Fibroblast of peridontal ligament (primary cell): ENCODE measurements around the gene ALLC.
A peak's percentile ranks its signal among the peaks of the same experiment; 100 is the strongest.
"Not testable (repeated sequence)": the region's sequence is repeated elsewhere in the genome, so short reads cannot be mapped to it uniquely, and the experiment has no call there.

Source experiments
- DNase-seq: peaks from one replicate; pipeline ENCODE4 v3.0.0-alpha.2; 2010; ENCODE audit errors: extremely low read depth

Gene ALLC

DNA sequence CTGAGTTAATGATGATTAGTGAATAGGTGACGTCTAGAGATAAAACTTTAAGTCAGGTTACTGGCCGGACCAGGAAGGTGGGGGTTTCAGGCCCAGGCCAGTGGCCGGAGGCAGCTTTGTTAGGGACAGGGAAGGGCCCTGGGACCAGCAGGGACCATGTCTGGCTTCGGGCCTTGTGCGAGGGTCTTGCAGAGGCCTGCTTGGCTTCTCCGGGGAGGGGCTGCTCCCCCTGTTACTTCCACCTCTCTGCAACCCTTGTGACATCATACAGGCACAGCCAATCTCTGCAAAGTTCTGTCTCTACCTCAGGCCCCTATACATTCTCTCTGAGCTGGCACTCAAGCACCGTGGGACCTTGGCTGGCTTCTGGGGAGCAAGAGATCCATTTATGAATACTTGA lies at the start of gene ALLC:
Gene ALLC, plus strand, starts transcription at position 320 of the 400 bp plus-strand sequence. CDS start 12,958 bp downstream, outside the sequence.
- DNase-seq: no peak

DNA sequence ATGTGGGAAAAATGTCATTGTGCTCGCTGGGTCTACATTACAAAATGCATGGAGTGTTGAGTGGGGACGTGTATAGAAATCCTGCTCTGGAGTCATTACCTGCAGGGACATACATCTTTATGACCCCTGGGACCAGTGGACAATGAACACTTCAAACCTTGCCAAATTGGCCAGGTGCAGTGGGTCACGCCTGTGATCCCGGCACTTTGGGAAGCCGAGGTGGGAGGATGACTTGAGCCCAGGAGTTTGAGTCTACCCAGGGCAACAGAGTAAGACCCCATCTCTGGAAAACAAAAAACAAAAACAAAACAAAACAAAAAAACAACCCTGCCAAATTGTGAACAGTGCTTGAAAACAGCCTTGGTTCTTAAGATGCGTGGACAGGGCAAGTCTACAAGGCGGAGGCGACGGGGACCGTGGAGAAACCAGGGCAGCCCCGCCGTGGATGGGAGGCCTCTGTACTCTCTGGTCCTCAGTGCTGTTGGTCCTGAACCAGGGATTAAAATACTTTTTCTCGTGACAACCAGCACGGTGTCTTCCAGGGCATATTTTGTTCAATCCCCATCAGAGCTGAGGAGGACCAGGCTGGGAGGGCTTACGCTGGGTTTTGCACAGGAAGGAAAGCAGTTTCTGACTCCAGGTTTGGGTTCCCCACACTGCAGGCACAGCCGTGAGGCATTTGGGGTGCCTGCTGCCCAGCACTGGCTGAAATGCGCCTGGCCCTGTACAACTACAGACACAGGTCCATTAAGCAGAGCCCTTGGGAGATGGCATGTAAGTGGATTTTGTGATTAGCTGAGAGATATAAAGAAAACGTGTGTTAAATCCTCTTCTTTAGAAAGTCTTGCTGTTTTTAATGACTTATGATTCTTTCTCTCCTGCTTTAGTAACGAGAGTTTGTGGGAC lies 49.4 kb upstream of the ALLC start:
- no peak for DNase-seq

DNA sequence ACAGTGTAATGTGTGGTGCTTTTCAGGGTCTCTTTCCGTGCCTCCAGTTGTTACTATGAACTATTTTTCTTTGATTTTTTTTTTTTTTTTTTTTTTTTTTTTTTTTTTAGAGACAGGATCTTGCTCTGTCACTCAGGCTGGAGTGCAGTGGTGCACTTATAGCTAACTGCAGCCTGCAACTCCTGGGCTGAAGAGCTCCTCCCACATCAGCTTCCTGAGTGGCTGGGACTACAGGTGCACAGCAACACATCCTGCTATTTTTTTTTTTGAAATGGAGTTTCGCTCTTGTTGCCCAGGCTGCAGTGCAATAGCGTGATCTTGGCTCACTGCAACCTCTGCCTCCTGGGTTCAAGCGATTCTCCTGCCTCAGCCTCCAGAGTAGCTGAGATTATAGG lies 48.7 kb upstream of the ALLC start:
- not testable (repeated sequence) for DNase-seq

DNA sequence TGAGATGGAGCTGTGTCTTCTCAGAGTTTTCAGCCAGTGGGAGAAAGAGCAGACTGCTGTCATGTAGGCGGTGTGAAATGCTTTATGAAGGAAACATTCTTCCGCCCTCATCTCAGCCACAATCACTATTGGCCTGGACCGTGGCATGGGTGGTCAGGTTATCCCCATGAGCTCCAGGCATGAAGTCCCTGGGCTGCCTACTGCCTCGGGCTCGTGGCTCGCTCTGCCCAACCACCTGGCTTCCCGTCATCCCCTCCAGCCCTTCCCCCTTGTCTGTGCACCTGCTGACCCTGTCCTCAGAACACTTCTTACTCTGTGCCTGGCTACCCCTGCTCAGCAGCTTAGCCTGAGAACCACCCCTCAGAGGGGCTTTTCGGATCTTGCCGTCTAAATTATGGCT lies 47.6 kb upstream of the ALLC start:
- no peak for DNase-seq

DNA sequence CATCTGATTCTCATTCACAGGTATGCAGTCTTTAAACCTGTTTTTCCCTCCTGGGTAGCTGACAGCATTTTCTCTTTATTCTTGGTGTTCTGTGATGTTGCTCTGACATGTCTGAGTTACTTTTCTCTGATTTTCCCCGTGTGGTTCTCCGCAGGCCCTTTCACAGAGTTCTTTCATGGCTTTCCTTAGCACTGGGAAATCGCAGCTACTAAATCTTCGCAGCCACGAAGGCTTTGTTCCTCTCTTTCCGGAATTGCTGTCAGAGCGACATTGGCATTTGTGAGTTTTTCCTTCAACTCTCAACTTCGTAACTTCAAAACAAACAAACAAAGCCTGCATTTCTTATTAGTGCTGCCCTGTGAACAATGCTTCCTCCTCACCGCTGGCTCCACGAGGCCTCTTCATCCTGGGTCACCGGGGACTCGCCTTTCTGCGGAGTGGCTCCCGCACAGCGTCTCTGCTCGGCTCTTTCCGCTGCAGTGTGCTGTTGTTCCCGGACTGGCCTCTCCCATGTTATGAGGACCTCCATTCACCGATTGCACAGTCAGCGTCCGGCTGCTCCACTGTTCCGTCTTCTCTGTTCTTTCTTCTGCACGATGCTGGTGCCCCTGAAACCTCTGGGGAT lies 47.0 kb upstream of the ALLC start:
- DNase-seq: no peak

DNA sequence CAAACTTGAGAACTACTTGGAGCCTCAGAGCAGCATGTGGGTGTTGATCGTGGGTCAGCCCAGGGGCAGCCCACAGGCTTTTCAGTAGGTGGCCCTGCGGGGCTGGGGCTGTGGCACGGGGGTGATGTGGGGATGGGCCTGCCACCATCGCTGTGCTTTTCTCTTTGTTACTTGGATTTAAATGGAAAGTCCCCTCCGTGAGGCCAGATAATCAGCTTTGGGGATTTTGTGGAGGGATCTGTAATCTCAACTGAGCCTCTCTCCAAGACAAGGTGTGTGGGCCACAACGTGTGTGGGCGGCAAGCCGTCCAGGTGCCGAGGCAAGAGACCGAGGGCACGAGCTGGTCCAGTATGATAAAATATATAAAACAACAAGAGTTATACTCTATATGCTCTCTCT lies 46.4 kb upstream of the ALLC start:
- DNase-seq: no peak

DNA sequence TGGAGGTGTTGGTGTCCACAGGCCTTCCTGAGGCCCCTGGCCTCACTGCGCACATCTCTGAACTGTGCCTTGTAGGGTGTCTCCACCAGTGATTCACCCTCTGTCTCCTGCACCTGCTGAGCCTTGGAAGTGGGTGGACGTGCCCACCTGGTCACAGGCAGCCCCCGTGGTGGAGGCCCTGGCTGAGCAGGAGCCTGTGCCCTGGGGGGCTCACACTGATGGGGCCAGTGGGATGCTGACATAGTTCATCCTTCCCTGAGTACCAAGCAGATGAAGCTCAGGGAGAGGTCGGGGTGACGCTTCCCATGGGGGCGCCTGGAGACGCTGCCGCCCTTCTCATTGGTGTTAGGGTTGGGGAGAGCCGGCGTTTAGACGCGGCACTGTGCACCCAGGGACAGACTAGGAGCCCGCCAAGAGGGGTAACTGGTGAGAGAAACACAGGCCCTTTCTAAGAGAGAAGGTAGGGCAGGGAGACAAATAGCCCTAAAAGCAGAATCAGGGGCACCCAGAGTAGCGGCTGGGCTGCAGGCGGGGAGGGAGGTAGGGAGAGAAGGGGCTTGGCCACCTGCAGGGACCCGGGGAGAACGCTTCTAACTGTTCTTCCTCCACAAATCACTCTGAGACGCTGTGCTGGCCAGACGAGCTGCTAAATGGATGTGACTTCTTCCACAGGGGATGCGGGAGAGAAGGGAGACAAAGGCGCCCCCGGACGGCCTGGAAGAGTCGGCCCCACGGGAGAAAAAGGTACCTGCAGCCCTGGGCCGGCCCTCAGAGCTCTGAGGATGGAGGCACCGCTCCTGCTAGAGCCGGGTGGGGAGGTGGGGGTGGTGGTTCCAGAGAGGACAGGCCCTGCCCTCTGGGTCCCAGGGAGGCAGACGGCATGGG lies 45.1 kb upstream of the ALLC start:
- no peak for DNase-seq

DNA sequence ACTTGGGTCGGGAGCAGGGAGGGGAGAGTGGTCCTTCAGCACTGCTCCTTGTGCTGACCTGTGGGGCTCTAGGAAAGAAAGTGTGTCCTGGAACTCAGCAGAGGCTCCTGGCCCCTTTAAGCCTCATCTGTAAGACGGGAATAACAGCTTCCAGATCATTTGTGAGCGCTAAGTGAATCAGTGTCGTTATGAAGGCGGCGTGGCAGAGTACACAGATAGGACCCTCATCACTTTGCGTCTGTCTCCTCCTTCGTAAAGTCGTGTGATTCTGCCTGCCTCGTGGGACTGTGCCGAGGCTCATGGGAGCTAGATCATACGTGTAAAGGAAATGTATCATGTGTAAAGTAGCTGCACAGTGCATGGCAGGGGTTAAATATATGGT lies 44.5 kb upstream of the ALLC start:
- no peak for DNase-seq

DNA sequence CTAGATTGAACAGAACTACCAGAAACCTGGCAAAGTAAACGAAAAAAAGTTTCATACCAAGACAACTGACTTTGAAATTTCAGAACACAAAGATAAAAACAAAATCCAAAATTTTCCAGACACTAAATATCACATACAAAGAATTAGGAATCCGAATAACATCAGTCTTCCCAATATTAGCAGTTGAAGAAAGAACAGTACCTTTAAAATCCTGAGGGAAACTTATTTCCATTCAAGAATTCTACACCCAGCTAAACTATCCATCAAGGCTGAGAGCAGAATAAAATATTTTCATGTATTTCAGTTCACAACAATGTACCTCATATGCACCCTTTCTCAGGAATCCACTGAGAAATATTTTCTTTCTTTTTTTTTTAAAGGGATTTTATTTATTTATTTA lies 43.3 kb upstream of the ALLC start:
- DNase-seq: not testable (repeated sequence)

DNA sequence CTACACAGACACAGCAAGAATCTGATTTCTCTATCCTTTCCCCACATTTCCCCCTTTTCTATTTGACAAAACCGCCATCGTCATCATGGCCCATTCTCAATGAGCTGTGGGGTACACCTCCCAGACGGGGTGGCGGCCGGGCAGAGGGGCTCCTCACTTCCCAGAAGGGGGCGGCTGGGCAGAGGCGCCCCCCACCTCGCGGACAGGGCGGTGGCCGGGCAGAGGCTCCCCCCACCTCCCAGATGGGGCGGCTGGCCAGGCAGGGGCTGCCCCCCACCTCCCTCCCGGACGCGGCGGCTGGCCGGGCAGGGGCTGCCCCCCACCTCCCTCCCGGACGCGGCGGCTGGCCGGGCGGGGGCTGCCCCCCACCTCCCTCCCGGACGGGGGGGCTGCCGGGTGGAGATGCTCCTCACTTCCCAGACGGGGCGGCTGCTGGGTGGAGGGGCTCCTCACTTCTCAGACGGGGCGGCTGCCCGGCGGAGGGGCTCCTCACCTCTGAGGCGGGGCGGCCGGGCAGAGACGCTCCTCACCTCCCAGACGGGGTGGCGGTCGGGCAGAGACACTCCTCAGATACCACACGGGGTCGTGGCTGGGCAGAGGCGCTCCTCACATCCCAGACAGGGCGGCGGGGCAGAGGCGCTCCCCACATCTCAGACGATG lies 42.3 kb upstream of the ALLC start:
- not testable (repeated sequence) for DNase-seq

DNA sequence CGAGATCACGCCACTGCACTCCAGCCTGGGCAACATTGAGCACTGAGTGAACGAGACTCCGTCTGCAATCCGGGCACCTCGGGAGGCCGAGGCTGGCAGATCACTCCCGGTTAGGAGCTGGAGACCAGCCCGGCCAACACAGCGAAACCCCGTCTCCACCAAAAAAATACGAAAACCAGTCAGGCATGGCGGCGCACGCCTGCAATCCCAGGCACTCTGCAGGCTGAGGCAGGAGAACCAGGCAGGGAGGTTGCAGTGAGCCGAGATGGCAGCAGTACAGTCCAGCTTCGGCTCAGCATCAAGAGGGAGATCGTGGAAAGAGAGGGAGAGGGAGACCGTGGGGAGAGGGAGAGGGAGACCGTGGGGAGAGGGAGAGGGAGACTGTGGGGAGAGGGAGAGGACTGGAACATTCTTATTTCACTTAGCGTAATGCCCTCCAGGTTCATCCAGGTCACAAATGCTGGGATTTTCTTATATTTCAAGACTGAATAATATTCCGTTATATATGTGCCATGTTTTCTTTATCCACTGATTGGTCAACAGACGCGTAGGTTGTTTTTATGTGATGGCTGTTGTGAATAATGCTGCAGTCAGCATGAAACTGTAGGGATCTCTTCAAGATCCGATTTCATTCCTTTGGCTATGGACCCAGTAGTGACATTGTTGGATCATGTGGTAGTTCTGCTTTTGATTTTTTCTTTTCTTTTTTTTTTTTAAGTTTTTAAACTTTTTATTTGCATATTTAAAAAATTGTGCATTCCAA lies 41.4 kb upstream of the ALLC start:
- not testable (repeated sequence) for DNase-seq

DNA sequence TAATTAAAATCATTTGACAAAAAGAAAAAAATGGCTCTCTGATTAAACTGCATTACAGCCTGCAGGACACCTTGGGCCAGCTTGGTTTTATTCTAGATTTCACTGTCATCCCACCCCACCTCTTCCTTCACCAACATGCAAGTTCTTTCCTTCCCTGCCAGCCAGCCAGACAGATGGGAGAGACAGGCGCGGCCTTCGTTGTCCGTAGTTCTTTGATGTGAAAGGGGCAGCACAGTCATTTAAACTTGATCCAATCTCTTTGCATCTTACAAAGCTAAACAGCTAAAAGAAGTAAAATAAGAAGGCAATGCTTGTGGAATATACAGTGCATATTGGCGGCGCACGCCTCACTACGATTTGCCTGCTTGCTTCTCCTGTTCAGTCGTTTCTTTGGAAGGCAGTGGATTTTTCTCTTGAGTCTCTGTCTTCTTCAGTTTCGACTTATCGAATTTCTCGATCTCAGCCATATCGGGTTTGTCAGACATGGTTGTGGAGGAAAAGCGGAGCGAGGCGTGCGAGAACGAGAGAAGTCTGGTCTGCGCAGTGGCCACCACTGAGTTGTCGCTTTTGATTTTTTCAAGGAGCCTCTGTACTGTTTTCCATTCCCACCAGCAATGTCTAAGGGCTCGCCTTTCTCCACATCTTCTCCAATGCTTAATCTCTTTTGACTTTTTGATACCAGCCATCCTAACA lies 40.7 kb upstream of the ALLC start:
- DNase-seq: no peak

DNA sequence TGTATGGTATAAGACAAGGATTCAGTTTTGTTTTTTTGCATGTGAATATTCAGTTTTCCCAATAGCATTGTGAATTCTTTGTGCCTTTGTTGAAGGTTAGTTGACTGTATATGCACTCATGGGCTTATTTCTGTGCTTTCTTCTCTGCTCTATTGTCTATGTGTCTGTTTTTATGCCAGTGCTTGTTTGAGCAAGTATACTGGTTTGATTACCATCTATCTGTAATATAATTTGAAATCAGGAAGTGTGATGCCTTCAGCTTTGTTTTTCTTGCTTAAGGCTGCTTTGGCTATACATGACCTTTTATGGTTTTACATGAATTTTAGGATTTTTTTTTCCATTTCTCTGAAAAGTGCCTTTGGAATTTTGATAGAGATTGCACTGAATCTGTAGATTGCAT lies 39.6 kb upstream of the ALLC start:
- no peak for DNase-seq

DNA sequence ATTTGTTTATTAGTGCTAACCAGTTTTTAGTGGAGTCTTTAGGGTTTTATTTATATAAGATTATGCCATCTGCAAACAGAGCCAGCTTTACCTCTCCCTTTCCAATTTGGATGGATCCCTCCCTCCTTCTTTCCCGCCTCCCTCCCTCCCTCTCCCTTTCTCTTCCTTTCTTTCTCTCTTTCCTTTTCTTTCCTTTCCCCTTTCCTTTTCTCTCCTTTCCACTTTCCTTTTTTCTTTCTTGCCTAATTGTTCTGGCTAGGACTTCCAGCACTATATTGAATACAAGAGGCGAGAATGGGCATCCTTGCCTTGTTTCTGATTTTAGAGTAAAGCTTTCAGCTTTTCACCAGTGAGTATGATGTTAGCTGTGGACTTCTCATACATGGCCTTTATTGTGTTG lies 39.0 kb upstream of the ALLC start:
- no peak for DNase-seq

DNA sequence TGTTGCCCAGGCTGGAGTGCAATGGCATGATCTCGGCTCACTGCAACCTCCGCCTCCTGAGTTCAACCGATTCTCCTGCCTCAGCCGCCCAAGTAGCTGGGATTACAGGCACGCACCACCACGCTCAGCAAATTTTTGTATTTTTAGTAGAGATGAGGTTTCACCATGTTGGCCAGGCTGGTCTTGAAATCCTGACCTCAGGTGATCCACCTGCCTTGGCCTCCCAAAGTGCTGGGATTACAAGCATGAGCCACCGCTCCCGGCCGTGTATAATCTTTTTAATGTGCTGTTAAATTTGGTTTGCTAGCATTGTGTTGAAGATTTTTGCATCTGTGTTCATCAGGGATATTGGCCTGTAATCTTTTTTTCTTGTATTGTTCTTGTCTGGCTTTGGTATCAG lies 38.3 kb upstream of the ALLC start:
- not testable (repeated sequence) for DNase-seq

DNA sequence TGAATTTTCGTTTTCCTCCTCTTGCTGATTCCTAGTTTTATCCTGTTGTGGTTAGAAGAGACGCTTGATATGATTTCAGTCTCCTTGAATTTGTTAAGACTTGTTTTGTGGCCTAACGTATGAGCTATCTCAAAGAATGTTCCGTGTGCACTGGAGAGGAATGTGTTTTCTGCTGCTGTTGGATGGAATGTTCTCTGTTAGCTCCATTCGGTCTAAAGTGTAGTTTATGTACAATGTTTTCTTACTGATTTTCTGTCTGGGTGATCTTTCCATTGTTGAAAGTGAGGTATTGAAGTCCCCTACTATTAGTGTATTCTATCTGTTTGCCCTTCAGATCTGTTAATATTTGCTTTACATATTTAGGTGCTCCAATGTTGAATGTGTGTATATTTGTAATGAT lies 37.2 kb upstream of the ALLC start:
- peak; percentile 27 for DNase-seq

DNA sequence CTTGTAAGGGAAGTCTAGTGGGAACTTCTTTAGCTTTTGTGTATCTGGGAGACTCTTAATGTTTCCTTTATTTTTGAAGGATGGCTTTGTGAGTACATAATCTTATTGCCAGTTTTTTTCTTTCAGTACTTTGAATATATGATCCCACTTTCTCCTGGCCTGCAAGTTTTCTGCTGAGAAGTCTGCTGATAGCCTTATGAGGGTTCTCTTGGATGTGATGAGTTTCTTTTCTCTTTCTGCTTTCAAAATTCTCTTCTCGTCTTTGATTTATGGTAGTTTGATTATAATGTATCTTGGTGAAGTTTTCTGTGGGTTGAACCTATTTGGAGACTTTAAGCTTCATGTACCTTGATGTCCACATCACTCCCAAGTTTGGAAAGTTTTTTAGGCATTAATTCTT lies 35.0 kb upstream of the ALLC start:
- DNase-seq: no peak

DNA sequence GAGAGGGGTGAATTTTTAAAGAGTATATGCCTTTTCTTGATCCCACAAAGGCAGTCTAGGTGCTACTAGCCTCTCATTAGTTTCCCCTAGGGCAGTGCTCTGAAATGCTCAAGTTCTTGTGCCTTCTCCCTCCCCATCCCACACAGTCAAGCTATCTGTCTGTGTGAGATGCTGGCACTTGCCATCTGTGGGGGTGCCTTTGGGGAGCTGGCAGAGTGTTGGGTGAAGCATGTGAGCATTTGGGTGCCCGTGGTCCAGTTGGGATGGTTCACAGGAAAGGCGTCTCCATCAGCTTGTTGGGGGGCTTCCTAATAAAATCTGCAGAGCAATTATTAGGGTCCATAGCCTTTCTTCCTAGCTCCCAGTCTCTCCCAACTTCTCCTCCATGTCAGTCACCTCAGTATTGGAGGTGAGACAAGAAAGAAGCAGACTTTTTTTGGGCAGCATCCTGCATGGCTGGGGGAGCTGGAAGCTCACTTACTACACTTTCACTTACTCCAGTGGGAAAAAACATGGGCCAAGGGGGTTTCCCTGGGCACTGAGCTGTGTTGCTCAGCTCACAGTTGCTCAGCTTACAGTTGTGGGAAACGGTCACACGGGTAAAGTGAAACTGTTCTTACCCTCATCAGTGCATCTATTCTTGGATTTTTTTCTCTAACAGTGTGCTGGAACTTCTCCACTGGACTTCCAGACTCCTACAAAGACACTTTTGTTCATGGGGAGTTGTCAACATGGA lies 33.8 kb upstream of the ALLC start:
- no peak for DNase-seq

DNA sequence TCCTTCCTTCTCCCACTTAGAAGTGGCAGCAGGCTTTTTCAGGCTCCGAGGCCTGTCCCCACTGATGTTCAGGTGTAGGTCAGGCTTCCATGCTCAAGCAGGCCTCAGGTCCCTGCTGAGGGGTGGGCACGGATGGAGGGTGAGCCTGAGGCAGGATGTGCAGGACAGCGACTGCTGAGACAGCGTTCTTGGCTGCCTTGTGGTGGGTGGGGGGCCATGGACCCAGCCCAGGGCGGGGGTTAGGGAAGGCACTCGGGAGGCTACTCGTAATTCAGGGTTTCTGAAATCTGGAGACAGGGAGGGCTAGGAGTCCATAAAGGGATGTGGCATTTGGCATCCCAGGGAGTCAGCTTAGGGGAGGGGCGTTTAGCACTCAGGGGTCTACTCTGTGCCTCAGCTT lies 32.8 kb upstream of the ALLC start:
- no peak for DNase-seq
